HG03342 (cell line): ENCODE data around the gene HAUS5.

Experiments used
- ATAC-seq: cut with Tn5 transposase; IDR thresholded peaks from one replicate; pipeline ENCODE4 v1.9.1; 2021; ENCODE audit warnings: mild to moderate bottlenecking, moderate library complexity; ENCODE audit not compliant: unreplicated experiment

Gene HAUS5

DNA sequence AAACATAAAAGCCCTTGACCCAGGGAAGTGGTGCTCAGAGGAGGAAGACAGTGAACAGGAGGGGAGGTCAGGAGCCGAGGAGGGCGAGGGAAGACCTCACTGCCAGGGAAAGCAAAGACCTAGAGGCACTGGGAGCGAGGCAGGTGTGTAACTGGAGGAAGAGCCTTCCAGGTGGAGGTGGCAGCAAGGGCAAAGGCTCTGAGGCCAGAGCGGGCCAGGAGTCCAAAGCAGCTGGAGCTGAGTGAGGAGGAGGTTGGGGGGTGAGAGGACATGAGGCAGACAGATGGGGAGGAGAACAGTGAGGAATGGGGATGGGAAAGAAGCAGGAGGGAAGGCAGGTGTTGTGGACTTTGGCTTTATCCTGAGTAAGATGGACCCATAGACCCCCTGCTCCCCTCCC lies 57.4 kb downstream of the HAUS5 start:
- no peak for ATAC-seq

DNA sequence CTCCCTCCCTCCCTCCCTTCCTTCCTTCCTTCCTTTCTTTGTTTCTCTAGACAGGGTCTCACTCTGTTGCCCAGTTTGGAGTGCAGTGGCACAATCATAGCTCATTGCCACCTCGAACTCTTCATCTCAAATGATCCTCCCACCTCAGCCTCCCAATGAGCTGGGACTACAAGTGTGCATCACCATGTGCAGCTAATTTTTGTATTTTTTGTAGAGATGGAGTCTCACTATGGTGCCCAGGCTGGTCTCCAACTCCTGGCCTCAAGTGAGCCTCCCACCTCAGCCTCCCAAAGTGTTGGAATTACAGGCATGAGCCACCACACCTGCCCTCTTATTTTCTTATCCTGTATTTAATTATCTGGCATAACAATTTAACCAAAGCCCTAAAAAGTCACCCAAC lies 58.2 kb downstream of the HAUS5 start:
- ATAC-seq, result no peak

DNA sequence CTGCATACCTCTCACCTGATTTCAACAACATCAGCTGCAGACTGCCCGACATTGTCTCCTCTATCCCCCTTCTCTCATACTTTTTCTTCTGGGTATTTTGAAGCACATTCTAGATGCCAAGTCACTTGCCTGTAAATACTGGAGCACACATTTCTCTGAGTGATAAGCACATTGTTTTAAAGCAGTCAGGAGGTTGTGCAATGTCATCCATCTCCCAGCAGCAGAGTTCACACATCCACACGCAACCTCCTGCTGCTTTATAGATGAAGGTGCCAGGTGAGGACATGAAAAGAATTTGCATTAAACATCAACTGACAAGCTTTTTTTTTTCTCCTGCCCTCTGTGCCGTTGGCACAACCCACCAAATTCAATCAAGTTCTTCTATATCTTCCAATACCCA lies 59.3 kb downstream of the HAUS5 start:
- ATAC-seq, result no peak

DNA sequence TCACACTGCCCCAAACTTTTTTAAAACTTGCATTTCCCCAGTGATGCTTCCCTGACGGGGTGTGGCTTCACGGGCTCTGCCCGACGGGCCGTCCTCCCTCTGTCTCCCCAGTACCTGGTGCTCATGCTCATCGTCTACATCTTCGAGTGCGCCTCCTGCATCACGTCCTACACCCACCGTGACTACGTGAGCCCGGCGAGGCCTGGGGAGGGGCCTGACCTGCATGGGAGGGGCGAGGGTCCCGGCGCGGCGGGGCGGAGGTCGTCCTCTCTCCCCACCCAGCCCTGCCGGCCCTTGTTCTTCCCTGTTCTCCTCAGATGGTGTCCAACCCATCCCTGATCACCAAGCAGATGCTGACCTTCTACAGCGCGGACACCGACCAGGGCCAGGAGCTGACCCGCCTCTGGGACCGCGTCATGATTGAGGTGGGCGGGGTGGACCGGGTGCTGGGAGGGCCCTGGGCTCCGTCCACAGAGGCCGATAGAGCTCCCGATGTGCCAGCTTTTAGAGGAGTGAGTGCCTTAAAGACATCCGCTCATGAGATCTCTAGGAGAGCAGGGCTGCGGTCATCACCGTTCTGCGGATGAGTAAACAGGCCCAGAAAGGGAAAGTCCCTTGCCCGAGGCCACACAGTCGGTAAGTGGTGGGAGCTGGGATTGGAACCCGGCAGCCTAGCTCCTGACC lies 60.7 kb downstream of the HAUS5 start:
- ATAC-seq, result no peak
